IMR-90 (cell line): ENCODE data around the gene RHOH. TPM values are rescaled to one million over a fixed set of nuclear protein-coding genes. Genes with fewer than 3 reads are reported as not detected.

ENCODE experiments used
- ATAC-seq: fragments of 200-7000 bp; cut with Tn5 transposase; 2 replicates; pipeline ENCODE4 v1.9.1; 2020; ENCODE audit warnings: low read depth, mild to moderate bottlenecking, moderate library complexity
- BruUV-seq: library from RNA; stranded (reverse); fragments of 400-500 nt; replicated peaks from 2 replicates; lab custom pipeline; 2021; lab: Mats Ljungman, UMichigan
- CTCF ChIA-PET: fragments of 300-600 bp; formaldehyde crosslinking; extraction: SDS; loops from one replicate; lab custom pipeline; 2021; ENCODE audit warnings: antibody characterized with exemption; lab: Yijun Ruan, JAX
- POLR2A ChIA-PET: fragments of 300-600 bp; sonication (Branson Sonifier 250); formaldehyde crosslinking; loops from one replicate; lab custom pipeline; 2022; ENCODE audit warnings: antibody characterized with exemption; ENCODE audit not compliant: unreplicated experiment; lab: Charles Lee
- DNase-seq: peaks from one replicate; pipeline ENCODE4 v3.0.0; 2013
- H2AFZ ChIP-seq: replicated peaks from 2 replicates; pipeline ENCODE3; 2013; ENCODE audit warnings: low read length, mild to moderate bottlenecking; ENCODE audit not compliant: poor library complexity
- H2AK5ac ChIP-seq: 2 replicates; pipeline ENCODE4 v1.6.1; 2013; ENCODE audit warnings: low read depth, low read length, inconsistent platforms
- H2AK9ac ChIP-seq: replicated peaks from 2 replicates; pipeline ENCODE3; 2013; ENCODE audit warnings: mild to moderate bottlenecking, low read depth, low read length, moderate library complexity; ENCODE audit not compliant: poor library complexity
- H2BK120ac ChIP-seq: 2 replicates; pipeline ENCODE4 v1.6.1; 2013; ENCODE audit warnings: low read depth, low read length, inconsistent platforms
- H2BK15ac ChIP-seq: 3 replicates; pipeline ENCODE4 v1.6.1; 2013; ENCODE audit warnings: low read depth, low read length, inconsistent platforms
- H2BK20ac ChIP-seq: 2 replicates; pipeline ENCODE4 v1.6.1; 2013; ENCODE audit warnings: low read depth, mild to moderate bottlenecking, inconsistent platforms, low read length, moderate library complexity
- H2BK5ac ChIP-seq: 2 replicates; pipeline ENCODE4 v1.6.1; 2013; ENCODE audit warnings: mild to moderate bottlenecking, low read depth, low read length, inconsistent platforms; ENCODE audit not compliant: poor library complexity, severe bottlenecking
- H3K14ac ChIP-seq: replicated peaks from 2 replicates; pipeline ENCODE4 v1.6.1; 2013; ENCODE audit warnings: low read depth, low read length, inconsistent platforms
- H3K18ac ChIP-seq: 2 replicates; pipeline ENCODE4 v1.6.1; 2013; ENCODE audit warnings: low read depth, low read length, control low read depth
- H3K23ac ChIP-seq: 2 replicates; pipeline ENCODE4 v1.6.1; 2013; ENCODE audit warnings: low read depth, low read length, inconsistent platforms
- H3K27ac ChIP-seq: 2 replicates; pipeline ENCODE4 v1.5.1; 2013; ENCODE audit warnings: mild to moderate bottlenecking, control low read depth, low read length; ENCODE audit not compliant: insufficient read depth
- H3K27me3 ChIP-seq: 2 replicates; pipeline ENCODE4 v1.6.1; 2013; ENCODE audit warnings: low read length; ENCODE audit not compliant: control insufficient read depth, insufficient read depth
- H3K36me3 ChIP-seq: 2 replicates; pipeline ENCODE4 v1.6.1; 2013; ENCODE audit warnings: low read length, mixed read lengths; ENCODE audit not compliant: control insufficient read depth, insufficient read depth
- H3K4ac ChIP-seq: 2 replicates; pipeline ENCODE4 v1.6.1; 2013; ENCODE audit warnings: low read depth, low read length, inconsistent platforms
- H3K4me1 ChIP-seq: 2 replicates; pipeline ENCODE4 v1.6.1; 2013; ENCODE audit warnings: low read length, mixed read lengths; ENCODE audit not compliant: control insufficient read depth, insufficient read depth
- H3K4me2 ChIP-seq: 2 replicates; pipeline ENCODE4 v1.6.1; 2013; ENCODE audit warnings: low read depth, mild to moderate bottlenecking, control low read depth, low read length, moderate library complexity
- H3K4me3 ChIP-seq: 2 replicates; pipeline ENCODE4 v1.5.1; 2013; ENCODE audit warnings: low read depth, mild to moderate bottlenecking, control low read depth, low read length, moderate library complexity; ENCODE audit not compliant: insufficient read depth
- H3K56ac ChIP-seq: 2 replicates; pipeline ENCODE4 v1.6.1; 2013; ENCODE audit warnings: low read length, inconsistent platforms; ENCODE audit not compliant: insufficient read depth; ENCODE audit errors: extremely low read depth
- H3K79me1 ChIP-seq, 2 experiments: 2 replicates each; pipeline ENCODE4 v1.6.1; 2013; ENCODE audit warnings: low read length in 2 of 2, inconsistent platforms in 1 of 2, low read depth in 1 of 2
- H3K9ac ChIP-seq: 2 replicates; pipeline ENCODE4 v1.6.1; 2013; ENCODE audit warnings: low read depth, low read length, control low read depth
- H3K9me1 ChIP-seq: 2 replicates; pipeline ENCODE4 v1.6.1; 2013; ENCODE audit warnings: low read length, inconsistent platforms; ENCODE audit not compliant: insufficient read depth
- H3K9me3 ChIP-seq: 2 replicates; pipeline ENCODE4 v1.6.1; 2013; ENCODE audit warnings: low read length; ENCODE audit not compliant: control insufficient read depth, insufficient read depth
- H4K20me1 ChIP-seq: 2 replicates; pipeline ENCODE4 v1.6.1; 2013; ENCODE audit warnings: low read length, inconsistent platforms; ENCODE audit not compliant: insufficient read depth
- H4K5ac ChIP-seq: 2 replicates; pipeline ENCODE4 v1.6.1; 2013; ENCODE audit warnings: mild to moderate bottlenecking, low read depth, low read length, control low read depth
- H4K8ac ChIP-seq, 2 experiments: 2 replicates each; pipeline ENCODE4 v1.6.1; 2013; ENCODE audit warnings: low read depth in 2 of 2, low read length in 2 of 2, control low read depth in 1 of 2, inconsistent platforms in 1 of 2
- H4K91ac ChIP-seq: 2 replicates; pipeline ENCODE4 v1.6.1; 2013; ENCODE audit warnings: low read depth, low read length, inconsistent platforms; ENCODE audit not compliant: insufficient read depth
- CEBPB ChIP-seq: IDR thresholded peaks from 2 replicates; pipeline ENCODE4 v1.6.1; 2012; ENCODE audit warnings: low read depth, low read length, improper control_type of control experiment
- CHD1 ChIP-seq: IDR thresholded peaks from 2 replicates; pipeline ENCODE4 v1.6.1; 2012; ENCODE audit warnings: low read depth, low read length, improper control_type of control experiment
- FOS ChIP-seq: fragments of 150-350 bp; IDR thresholded peaks from 2 replicates; pipeline ENCODE4 v1.6.1; 2016; ENCODE audit warnings: low read depth, low read length
- MAFK ChIP-seq: IDR thresholded peaks from 2 replicates; pipeline ENCODE4 v1.6.1; 2012; ENCODE audit warnings: low read depth, low read length, improper control_type of control experiment
- MXI1 ChIP-seq: IDR thresholded peaks from 2 replicates; pipeline ENCODE4 v1.6.1; 2012; ENCODE audit warnings: low read depth, mild to moderate bottlenecking, low read length, moderate library complexity, borderline replicate concordance
- NFE2L2 ChIP-seq: fragments of 150-350 bp; IDR thresholded peaks from 2 replicates; pipeline ENCODE4 v1.6.1; 2016; ENCODE audit warnings: low read depth, mild to moderate bottlenecking, low read length
- POLR2A ChIP-seq: IDR thresholded peaks from 2 replicates; pipeline ENCODE4 v1.6.1; 2012; ENCODE audit warnings: mild to moderate bottlenecking, low read depth, low read length
- RAD21 ChIP-seq: IDR thresholded peaks from 2 replicates; pipeline ENCODE4 v1.6.1; 2012; ENCODE audit warnings: low read length, improper control_type of control experiment
- RCOR1 ChIP-seq: IDR thresholded peaks from 2 replicates; pipeline ENCODE4 v1.6.1; 2012; ENCODE audit warnings: mild to moderate bottlenecking, low read length, improper control_type of control experiment; ENCODE audit not compliant: insufficient replicate concordance
- RFX5 ChIP-seq: IDR thresholded peaks from 2 replicates; pipeline ENCODE4 v1.8.0; 2012; ENCODE audit warnings: low read depth, mild to moderate bottlenecking, low read length, moderate library complexity
- SMC3 ChIP-seq: fragments of 150-350 bp; IDR thresholded peaks from 2 replicates; pipeline ENCODE4 v1.6.1; 2016; ENCODE audit warnings: low read depth, mild to moderate bottlenecking, antibody characterized with exemption, low read length, moderate library complexity
- WGBS, 2 experiments: methylation state at CpG; one replicate each; pipeline versions ENCODE4 v1.1.5 to v1.1.7; 2013; ENCODE audit warnings: missing lambda C conversion rate in 2 of 2; ENCODE audit not compliant: insufficient read length in 1 of 2; ENCODE audit errors: extremely low coverage in 2 of 2; 5-methylcytosine and 5-hydroxymethylcytosine counted together
- dilution Hi-C: fragments of 300-500 bp; cut with HindIII; formaldehyde crosslinking; loops from one replicate; pipeline ENCODE4 v1.14.3; 2018; ENCODE audit warnings: low sequenced_read_pairs; ENCODE audit not compliant: unreplicated experiment
- in situ Hi-C: fragments of 300-500 bp; cut with MboI; formaldehyde crosslinking; loops from 3 replicates; pipeline ENCODE4 v1.14.3; 2019; ENCODE audit warnings: low sequenced_read_pairs, inconsistent platforms, mixed read lengths
- intact Hi-C: fragments of 100-400 bp; cut with micrococcal nuclease; formaldehyde crosslinking; loops from 2 replicates; pipeline ENCODE4 v1.10.0; 2022
- polyA plus RNA-seq, 3 experiments: library from polyadenylated mRNA; depleted of rRNA; stranded (reverse); fragments of >200 nt; gene quantifications; 2 replicates each; pipeline ENCODE4 v1.2.3, GENCODE V29; 2012; ENCODE audit warnings: low replicate concordance in 1 of 3
- total RNA-seq: library from RNA; depleted of rRNA; stranded (reverse); fragments of >200 nt; gene quantifications from 2 replicates; pipeline ENCODE4 v1.2.3, GENCODE V29; 2012
- TF ChIP-seq, protein P1 (sequence below): conservative IDR thresholded peaks from 2 replicates; pipeline ENCODE4 v1.5.1; 2012; ENCODE audit warnings: mild to moderate bottlenecking, low read depth, low read length, improper control_type of control experiment
- TF ChIP-seq, protein P2 (sequence below): fragments of 150-350 bp; IDR thresholded peaks from 2 replicates; pipeline ENCODE4 v1.6.1; 2016; ENCODE audit warnings: low read depth, mild to moderate bottlenecking, low read length, moderate library complexity, borderline replicate concordance
- TF ChIP-seq, protein P3 (sequence below): fragments of 150-350 bp; IDR thresholded peaks from 2 replicates; pipeline ENCODE4 v1.6.1; 2017; ENCODE audit warnings: mild to moderate bottlenecking, antibody characterized with exemption, low read length, low read depth

The RHOH gene
- total and polyA plus RNA-seq, 2 of the 4 experiments (the other 2 are of a cell fraction), result not detected

DNA sequence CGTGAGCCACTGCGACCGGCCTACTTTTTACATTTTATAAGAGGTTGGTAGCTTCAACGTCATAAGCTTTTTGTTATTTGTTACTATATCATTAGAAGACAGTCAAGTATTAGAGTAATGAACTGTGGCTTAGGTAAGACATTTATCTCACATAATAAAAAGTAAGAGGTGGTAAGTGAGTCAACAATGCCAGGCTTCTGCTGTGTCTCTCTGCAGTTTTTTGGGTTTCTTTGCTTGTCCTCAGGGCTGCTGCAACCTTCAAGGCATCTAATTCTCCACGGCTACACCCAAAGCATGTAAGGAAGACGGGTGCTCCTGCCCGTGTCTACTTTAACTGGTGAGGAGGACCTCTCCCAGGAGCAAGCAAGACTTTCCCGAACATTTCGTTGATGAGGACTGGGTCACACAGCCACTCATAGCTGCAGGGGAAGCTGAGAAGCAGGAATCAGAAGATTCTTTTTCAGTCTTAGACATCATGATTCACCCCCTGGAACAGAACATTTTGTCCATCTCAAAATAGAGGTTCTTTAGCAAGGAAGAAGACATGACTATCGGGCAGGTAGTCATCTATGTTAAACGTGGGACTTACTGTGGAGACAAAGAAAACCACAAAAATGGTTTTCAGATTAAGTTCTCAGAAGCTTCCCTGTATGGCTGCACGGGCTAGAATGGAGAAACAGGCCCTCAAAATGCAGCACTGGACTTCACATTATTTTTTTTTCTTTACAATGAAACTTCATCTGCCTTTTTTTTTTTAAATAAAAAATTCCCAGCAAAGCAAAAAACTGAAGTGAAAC, 13.0 kb upstream of the RHOH start:
- Histone ChIP-seq H3K18ac (no peak overlapping the region), H4K8ac (no peak overlapping the region), H3K9me3 (no peaks in the 10 kb centered on the region), H3K23ac (no peak overlapping the region), H3K4me2 (no peak overlapping the region), H3K9me1 (no peaks in the 10 kb centered on the region), H2BK5ac (no peak overlapping the region), H3K36me3 (no peaks in the 10 kb centered on the region), H4K20me1 (no peaks in the 10 kb centered on the region), H3K4me3 (no peak overlapping the region), H2AK5ac (no peak overlapping the region), H3K79me1 (no peaks in the 10 kb centered on the region), H4K5ac (no peak overlapping the region), H2AFZ (peak overlapping the region; percentile 73), H3K27me3 (no peaks in the 10 kb centered on the region; the same call in 1 of the 2 replicates), H2BK20ac (no peak overlapping the region), H2BK15ac (no peak overlapping the region), H3K56ac (no peak overlapping the region), H4K91ac (no peak overlapping the region), H3K27ac (no peak overlapping the region), H3K4me1 (no peaks in the 10 kb centered on the region), H3K4ac (no peak overlapping the region), H2AK9ac (no peak overlapping the region), H3K14ac (no peak overlapping the region), H3K9ac (no peak overlapping the region), H2BK120ac (0 out of 2 replicates have a peak overlapping the region, but pooled peaks have one; percentile 1)
- ChIA-PET CTCF (no interaction called here), POLR2A (no interaction called here)
- intact Hi-C loops, result no loop called here
- DNase-seq (no peak), ATAC-seq (no peak)
- WGBS, 2 experiments, result 85% methylated on average over 4 of the region's 12 CpGs; no CpG with 5 or more reads in 1 of the 2 experiments
- in situ Hi-C loops, result no loop called here
- BruUV-seq, result no TSS peak
- dilution Hi-C loops, result no loop called here
- TF ChIP-seq CEBPB, result no peak
- TF ChIP-seq RAD21, result no peak
- TF ChIP-seq, protein P1, sequence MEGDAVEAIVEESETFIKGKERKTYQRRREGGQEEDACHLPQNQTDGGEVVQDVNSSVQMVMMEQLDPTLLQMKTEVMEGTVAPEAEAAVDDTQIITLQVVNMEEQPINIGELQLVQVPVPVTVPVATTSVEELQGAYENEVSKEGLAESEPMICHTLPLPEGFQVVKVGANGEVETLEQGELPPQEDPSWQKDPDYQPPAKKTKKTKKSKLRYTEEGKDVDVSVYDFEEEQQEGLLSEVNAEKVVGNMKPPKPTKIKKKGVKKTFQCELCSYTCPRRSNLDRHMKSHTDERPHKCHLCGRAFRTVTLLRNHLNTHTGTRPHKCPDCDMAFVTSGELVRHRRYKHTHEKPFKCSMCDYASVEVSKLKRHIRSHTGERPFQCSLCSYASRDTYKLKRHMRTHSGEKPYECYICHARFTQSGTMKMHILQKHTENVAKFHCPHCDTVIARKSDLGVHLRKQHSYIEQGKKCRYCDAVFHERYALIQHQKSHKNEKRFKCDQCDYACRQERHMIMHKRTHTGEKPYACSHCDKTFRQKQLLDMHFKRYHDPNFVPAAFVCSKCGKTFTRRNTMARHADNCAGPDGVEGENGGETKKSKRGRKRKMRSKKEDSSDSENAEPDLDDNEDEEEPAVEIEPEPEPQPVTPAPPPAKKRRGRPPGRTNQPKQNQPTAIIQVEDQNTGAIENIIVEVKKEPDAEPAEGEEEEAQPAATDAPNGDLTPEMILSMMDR, result no peak
- TF ChIP-seq, protein P2, sequence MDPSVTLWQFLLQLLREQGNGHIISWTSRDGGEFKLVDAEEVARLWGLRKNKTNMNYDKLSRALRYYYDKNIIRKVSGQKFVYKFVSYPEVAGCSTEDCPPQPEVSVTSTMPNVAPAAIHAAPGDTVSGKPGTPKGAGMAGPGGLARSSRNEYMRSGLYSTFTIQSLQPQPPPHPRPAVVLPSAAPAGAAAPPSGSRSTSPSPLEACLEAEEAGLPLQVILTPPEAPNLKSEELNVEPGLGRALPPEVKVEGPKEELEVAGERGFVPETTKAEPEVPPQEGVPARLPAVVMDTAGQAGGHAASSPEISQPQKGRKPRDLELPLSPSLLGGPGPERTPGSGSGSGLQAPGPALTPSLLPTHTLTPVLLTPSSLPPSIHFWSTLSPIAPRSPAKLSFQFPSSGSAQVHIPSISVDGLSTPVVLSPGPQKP, result no peak
- TF ChIP-seq, protein P3, sequence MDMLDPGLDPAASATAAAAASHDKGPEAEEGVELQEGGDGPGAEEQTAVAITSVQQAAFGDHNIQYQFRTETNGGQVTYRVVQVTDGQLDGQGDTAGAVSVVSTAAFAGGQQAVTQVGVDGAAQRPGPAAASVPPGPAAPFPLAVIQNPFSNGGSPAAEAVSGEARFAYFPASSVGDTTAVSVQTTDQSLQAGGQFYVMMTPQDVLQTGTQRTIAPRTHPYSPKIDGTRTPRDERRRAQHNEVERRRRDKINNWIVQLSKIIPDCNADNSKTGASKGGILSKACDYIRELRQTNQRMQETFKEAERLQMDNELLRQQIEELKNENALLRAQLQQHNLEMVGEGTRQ, result no peak
- no peak for TF ChIP-seq MXI1
- no peak for TF ChIP-seq FOS
- TF ChIP-seq POLR2A, result no peak
- no peak for TF ChIP-seq RFX5
- TF ChIP-seq SMC3, result no peak
- TF ChIP-seq CHD1, result no peak
- no peak for TF ChIP-seq MAFK
- TF ChIP-seq RCOR1, result no peak
- TF ChIP-seq NFE2L2, result no peak
